GM21423 (cell line): ENCODE results near the gene TMEM270.
"Not testable (repeated sequence)": the region's sequence is repeated elsewhere in the genome, so short reads cannot be mapped to it uniquely, and the experiment has no call there.

Experiments
- ATAC-seq: cut with Tn5 transposase; IDR thresholded peaks from one replicate; pipeline ENCODE4 v1.9.1; 2021; ENCODE audit warnings: mild to moderate bottlenecking, moderate library complexity; ENCODE audit not compliant: unreplicated experiment

Gene TMEM270

DNA sequence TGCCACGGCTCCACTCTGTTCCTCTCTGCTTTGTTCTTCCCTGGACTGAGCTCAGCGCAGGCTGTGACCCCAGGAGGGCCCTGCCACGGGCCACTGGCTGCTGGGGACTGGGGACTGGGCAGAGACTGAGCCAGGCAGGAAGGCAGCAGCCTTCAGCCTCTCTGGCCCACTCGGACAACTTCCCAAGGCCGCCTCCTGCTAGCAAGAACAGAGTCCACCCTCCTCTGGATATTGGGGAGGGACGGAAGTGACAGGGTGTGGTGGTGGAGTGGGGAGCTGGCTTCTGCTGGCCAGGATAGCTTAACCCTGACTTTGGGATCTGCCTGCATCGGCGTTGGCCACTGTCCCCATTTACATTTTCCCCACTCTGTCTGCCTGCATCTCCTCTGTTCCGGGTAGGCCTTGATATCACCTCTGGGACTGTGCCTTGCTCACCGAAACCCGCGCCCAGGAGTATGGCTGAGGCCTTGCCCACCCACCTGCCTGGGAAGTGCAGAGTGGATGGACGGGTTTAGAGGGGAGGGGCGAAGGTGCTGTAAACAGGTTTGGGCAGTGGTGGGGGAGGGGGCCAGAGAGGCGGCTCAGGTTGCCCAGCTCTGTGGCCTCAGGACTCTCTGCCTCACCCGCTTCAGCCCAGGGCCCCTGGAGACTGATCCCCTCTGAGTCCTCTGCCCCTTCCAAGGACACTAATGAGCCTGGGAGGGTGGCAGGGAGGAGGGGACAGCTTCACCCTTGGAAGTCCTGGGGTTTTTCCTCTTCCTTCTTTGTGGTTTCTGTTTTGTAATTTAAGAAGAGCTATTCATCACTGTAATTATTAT, 28.9 kb upstream of the TMEM270 start:
- no peak for ATAC-seq

DNA sequence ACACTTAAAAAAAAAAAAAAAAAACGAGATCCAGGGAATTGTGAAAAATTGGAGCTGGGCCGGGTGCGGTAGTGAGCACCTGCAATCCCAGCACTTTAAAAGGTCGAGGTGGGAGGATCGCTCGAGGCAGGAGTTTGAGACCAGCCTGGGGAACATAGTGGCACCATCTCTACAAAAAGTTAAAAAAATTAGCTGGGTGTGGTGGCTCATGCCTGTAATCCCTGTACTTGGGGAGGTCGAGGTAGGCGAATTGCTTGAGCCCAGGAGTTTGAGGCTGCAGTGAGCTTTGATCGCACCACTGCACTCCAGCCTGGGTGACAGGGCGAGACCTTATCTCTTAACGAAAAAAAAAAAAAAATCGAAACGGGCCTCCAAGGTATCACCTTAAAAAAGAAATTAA, 28.2 kb upstream of the TMEM270 start:
- ATAC-seq = no peak

DNA sequence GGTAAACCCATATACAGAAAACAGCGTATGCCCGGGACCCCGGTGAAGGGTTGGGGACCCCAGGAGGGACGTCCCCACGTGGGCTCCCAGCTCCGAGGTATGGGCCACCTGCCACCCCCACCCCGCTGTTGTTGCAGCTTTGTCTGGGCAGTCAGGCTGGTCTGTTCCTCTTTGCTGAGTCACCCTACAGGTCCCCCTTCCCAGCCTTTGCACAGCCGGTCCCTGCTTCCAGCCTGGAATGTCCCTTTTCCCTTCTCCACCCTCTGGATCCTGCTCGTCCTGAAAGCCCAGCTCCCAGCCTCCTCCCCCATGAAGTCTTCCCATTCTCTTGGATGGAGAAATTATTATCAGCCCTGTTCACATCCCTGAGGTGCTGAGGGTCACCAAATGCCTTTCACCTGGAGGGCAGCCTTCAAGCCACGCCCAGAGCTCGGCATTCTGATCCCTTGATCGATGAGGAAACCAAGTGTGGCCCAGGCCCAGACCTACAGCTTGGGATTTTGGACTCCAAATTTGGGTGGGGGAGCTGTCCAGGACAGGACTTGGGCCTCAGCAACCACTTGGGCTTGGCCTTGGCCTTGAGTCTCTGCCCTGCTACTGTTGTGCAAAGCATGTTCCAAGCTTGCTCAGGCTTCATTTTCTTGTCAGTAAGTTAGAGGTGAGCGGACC, 27.6 kb upstream of the TMEM270 start:
- no peak for ATAC-seq

DNA sequence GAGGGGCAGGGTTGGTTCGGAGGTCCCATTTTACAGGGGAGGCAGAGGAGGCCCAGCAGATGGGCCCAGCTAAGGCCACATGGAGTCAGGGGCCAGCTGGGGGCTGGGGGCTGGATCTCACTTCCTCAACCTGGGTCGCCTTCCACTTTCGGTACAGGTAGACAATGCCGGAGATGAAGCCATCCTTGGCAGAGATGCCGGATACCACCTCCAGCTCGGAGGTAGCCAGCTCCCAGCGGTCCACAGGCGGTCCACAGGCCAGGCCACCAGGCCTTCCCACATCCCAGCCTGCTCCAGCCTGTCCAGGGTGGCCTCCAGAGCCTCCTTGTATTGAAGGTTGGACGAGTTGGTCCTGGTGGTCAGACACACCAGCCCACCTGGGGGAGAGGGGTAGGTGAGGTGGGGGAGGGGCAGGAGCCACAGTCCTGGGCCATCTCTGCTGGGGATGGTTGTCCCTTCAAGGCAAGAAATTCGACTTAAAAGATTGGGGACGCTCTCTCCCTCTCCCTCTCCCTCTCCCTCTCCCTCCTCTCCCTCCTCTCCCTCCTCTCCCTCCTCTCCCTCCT, 26.2 kb upstream of the TMEM270 start:
- no peak for ATAC-seq

DNA sequence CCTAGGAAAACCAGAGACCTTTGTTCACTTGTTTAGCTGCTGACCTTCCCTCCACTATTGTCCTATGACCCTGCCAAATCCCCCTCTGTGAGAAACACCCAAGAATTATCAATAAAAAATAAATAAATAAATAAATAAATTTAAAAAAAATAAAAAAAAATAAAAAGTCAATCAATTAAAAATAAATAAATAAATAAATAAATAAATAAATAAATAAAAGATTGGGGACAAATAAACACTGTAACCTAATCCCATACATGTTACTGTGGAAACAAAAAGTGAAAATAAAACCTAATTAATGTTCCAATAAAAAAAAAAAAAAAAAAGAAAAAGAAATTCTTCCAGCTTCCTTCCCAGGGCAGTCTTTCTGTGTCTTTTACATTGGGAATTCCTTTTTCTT, 23.8 kb upstream of the TMEM270 start:
- not testable (repeated sequence) for ATAC-seq

DNA sequence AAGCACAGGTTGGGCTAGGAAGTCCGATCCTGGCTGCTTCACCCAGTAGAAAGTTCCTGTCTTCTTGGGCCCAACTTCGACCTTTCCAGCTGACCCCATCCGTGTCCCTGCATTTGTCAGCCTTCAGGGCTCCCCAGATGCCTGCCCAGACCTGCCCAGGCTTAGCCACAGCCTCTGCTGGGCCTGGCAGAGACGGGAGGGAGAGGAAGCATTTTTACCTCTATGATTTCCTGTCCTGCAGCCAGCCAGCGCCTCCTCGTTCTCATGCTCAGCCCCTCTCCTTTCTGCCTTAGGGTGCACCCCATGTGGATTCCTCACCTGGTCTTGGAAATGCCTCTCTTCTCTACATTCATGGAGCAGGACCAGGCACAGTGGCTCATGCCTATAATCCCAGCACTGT, 22.3 kb upstream of the TMEM270 start:
- no peak for ATAC-seq

DNA sequence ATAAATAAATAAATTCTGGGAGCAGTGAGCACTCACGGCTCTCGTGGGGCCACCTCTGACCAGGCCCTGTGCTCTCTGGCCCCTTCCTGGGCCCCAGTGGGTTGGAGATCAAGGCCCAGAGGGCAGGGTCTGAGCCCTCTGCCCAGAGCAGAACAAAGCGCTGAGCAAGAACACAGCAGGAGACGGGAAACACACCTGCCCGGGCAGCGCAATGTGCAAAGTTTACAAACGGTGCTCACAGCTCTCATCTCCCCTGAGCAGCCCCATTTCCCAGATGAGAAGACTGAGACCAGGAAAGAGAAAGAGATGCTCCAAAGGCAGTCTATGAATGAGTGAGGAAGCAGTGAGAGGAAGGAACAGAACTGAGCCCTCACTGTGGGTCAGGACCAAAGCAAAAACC, 21.7 kb upstream of the TMEM270 start:
- no peak for ATAC-seq

DNA sequence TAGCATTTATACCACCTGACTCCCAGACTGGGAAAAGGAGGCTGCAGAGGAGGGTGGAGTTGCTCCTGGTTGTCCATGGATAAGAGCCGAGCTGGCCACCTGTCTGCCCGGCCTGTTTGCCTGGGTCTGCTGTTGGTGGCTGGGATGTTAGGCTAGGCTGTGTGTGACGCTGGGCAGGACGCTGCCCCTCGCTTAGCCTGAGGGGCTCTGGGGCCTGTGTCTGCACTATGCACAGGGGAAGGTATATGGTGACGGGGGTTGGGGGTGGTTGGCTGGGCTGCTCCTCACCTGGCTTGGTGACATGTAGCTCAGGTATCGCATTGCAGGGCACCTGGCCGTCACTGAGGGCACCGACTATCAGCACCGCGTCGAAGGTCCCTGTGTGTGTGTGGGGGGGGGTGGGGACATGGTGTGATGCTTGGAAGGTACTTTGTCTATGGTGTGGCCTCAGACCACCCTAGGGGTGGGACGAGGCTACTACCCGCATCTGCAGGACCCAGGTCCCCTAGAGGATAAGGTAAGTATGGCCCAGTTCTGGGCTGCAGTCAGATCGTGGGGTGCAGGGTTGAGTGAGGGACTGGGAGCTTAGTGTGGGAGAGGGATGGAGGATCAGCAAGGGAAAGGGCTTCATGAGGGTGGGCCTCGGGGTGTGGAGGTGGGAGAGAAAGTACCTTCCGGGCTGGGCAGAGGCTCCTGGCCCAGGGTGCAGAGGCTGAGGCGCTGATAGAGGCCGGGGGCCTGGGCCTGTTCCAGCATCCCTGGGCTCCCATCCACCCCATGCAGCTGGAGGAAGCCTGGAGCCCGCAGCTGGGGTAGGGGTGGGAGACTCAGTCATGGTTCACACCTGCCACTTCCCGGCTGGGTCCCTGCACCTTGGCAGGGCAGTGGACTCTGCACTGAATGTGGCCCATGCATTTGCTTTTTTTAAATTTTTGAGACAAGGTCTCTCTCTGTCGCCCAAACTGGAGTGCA, 20.9 kb upstream of the TMEM270 start:
- no peak for ATAC-seq

DNA sequence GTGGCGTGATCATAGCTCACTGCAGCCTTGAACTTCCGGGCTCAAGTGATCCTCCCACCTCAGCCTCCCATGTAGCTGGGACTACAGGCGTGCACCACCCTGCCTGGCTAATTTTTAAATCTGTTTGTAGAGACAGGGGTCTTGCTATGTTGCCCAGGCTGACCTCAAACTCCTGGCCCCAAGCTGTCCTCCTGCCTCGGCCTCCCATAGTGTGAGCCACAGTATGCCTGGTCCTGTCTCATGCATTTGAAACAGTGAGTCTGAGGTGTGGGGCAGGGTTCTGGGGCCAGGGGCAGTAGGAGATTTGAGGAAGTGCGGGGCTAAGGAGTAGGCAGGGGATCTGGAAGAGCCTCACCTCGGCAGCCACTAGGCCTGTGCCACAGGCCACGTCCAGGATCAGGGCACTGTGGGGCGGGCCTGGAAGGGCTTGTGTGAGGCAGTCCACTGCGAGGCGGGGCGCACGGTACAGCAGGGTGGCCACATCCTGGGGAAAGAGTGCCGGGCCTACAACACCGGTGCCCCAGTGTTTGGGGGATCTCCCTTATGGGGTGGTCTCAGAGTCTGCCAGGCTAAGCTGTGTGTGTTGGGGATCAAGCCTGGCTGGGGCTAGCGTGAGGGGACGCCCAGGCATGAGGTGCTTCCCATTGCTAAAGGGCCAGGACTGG, 20.1 kb upstream of the TMEM270 start:
- ATAC-seq = no peak

DNA sequence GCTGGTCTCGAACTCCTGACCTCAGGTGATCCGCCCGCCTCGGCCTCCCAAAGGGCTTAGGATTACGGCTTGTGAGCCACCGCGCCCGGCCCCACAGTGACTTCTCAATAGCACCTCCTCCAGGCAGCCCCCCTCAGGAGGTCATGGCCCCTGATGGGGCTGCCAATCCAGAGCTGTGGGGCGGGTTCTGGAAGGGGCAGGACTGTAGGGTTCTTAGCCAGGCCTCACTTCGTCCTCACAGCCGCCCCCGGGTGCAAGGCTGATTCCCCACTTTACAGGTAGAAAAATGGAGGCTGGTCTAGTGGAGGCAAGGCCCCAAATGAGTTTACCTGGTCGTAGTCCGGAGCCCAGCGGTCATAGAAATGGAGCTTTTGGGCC, 19.3 kb upstream of the TMEM270 start:
- no peak for ATAC-seq

DNA sequence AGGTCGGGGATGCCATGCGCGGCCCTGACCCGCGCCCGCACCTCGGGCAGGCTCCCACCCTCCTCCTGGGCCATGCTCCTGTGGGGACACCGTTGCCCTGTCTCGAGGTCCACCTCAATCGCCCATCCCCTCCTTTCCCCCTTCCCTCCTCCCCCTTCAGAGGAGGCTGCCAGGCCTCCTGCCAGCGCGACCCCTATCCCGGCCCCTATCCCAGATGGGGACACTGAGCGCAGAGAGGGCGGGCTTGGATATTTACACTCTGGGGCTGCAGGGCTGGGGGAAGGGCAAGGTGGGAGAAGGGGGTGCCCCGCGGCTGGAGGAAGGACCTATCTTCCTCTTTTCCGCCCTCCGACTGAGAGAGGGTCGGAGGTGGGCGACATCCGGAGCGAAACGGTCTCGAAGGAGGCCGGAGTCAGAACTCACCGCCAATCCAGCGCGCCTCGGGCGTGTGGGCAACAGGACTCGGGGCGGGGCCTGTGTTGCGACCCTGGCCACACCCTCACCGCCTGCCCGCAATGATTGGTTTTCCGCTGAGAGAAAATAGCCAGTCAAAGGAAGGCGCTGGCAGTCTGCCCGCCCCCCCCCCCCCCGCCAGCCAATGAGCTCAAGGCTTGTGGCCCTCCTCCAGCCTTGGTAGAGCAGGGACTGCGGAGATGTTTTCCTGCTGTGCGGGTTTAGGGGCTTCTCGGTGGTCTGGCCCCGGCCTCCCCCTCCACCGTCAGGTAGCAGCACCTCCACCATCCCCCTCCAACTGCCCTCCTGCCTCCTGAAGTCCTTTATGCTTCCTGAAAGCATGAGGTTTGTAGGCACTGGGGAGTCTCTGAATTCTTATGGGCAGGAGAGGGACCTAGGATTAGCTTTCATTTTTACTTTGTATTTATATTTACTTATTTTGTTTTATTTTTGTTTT, 18.6 kb upstream of the TMEM270 start, which contains the start of gene METTL27:
TSS of gene METTL27 (minus strand) at position 450 of the 910 bp plus-strand sequence. CDS start at position 74, 376 bp downstream.
- peak; percentile 93 for ATAC-seq

DNA sequence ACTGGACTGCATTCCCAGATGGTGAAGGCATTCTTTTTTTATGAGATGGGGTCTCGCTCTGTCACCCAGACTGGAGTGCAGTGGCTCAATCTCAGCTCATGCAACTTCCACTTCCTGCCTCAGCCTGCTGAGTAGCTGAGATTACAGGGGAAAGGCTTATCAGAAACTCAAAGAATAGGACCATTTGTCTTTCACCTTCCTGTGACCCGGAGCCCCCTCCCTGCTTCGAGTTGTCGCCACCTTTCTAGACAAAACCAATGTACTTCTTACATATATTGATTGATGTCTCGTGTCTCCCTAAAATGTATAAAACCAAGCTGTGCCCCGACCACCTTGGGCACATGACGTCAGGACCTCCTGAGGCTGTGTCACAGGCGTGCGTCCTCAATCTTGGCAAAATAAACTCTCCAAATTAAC, 16.8 kb upstream of the TMEM270 start:
- ATAC-seq = no peak

DNA sequence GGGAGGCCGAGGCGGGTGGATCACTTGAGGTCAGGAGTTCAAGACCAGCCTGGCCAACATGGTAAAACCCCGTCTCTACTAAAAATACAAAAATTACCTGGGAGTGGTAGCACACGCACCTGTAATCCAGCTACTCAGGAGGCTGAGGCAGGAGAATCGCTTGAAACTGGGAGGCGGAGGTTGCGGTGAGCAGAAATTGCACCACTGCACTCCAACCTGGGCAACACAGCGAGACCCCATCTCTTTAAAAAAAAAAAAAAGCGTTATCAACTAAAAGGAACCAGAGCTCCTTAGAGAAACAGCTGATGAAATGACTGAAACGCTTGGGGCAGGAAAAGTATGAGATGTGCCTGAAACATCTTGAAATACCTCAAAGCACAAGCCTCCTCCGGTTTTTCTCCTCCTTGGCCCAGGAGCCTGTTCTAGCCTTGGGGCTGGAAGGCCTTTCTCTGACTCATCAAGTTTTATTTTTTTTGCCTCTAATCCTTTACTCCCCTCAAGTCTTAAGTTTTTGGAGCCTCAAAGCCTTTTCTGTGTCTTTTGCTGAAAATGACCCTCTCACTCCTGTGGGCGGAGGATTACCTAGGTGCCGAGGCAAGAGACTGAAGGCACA, 16.0 kb upstream of the TMEM270 start:
- ATAC-seq = no peak

DNA sequence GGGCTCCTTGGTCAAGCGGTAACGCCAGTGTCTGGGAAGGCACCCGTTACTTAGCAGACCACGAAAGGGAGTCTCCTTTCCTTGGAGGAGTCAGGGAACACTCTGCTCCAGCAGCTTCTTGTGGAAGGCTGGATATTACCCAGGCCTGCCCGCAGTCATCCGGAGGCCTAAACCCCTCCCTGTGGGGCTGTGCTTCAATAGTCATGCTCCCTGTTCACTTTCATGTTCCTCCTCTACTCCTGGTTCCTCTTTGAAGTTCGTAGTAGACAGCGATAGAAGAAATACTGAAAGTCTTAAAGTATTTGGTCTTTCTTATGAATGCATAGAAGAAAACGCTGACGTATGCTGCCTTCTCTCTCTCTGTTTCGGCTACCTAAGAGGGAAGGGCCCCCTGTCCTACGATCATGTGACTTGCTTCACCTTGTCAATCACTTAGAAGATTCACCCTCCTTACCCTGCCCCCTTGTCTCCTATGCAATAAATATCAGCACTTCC, 15.2 kb upstream of the TMEM270 start:
- ATAC-seq = not testable (repeated sequence)

DNA sequence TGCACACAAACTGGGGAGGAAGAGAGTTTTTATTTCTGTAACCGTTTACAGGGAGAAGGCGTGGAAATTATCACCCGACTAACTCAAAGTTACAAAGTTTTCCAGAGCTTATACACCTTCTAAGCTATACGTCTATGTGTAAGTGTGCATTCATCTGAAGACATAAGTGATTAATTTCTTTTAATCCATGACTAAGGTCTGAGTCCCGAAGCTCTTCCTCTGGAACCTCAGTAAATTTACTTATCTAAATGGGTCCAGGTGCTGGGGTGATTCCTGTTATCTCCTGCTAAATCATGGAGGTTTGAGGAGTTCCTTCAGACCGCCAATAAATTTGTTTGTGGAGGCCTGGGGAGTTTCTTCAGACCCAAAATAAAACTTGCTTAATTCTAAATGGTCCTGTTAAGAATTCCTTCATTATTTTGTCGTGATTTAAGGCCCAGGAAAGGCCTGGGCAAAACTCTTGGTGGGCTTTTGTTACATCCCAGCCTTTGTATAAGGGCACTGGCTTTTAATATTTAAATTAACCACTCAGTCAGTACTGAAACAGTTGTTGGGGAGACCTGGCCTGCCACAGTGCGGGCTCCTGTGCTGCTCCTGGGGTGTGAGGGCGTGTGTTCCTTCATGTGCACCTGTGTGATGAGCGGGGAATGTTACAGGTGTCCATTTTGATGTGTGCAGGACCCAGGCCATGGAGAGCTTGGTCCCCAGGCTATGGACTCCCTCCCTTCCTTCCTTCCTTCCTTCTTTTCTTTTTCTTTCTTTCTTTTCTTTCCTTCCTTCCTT, 12.8 kb upstream of the TMEM270 start:
- no peak for ATAC-seq

DNA sequence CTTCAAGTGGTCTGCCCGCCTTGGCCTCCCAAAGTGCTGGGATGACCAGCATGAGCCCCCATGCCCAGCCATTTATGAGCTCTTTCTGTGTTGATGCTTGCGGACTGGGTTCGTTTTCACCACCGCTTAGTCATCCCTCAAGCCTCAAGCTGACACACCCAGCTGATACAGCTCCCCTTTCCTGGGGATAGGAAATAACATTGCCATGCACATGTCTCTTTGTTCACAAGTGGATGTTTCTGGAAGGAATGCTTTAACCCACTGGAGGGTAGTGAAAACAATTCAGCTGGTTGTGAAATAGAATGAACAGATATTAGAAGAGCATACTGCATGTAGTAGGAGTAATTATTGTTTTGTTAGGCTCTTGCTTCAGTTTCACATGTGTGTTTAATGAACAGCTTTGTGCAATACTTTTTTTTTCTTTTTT, 10.2 kb upstream of the TMEM270 start:
- ATAC-seq = no peak

DNA sequence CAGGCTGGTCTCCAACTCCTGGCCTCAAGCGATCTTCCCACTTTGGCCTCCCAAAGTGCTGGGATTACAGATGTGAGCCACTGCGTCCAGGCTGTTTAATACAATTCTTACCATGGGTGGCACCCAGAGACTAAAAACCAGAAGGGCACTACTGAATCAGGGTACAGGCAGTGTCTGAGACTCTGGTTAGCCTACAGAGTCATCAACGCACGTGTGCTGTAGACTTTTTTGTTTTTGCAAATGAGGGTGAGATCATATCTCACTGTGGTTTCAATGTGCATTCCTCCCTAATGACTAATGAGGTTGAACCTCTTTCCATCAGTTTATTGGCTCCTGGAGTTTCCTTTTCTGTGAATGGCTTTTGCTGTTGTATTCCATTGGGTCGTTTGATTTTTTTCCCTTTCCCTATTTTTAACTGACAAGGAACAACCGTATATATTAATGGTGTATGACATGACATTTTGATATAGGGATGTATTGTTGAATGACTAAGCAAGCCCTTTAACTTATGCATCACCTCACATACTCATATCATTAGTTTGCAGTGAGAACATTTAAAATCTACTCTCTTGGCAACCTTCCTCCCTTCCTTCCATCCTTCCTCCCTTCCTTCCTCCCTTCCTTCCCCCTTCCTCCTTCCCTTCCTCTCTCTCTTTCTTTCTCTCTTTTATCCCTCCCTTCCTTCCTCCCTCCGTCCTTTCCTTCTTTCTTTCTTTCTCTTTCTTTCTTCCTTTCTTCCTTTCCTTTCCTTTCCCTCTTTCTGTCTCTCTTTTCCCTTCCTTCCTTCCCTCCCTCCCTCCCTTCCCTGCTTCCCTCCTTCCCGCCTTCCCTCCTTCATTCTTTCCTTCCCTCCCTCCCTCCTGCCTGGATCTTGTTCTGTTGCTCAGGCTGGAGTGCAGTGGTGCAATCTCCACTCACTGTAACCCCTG, 9.3 kb upstream of the TMEM270 start:
- ATAC-seq = peak; percentile 81
